Measurements from ENCODE around the gene PGAP2. TPM values are rescaled to one million over a fixed set of nuclear protein-coding genes. Genes with fewer than 3 reads are reported as not detected.
A peak's percentile ranks its signal among the peaks of the same experiment; 100 is the strongest.

The PGAP2 gene
- total and polyA plus RNA-seq, 2 of the 13 experiments (the other 11 are each of a cell fraction or from before 2014, with no cell fraction given): 21.5 to 47.8 TPM

DNA sequence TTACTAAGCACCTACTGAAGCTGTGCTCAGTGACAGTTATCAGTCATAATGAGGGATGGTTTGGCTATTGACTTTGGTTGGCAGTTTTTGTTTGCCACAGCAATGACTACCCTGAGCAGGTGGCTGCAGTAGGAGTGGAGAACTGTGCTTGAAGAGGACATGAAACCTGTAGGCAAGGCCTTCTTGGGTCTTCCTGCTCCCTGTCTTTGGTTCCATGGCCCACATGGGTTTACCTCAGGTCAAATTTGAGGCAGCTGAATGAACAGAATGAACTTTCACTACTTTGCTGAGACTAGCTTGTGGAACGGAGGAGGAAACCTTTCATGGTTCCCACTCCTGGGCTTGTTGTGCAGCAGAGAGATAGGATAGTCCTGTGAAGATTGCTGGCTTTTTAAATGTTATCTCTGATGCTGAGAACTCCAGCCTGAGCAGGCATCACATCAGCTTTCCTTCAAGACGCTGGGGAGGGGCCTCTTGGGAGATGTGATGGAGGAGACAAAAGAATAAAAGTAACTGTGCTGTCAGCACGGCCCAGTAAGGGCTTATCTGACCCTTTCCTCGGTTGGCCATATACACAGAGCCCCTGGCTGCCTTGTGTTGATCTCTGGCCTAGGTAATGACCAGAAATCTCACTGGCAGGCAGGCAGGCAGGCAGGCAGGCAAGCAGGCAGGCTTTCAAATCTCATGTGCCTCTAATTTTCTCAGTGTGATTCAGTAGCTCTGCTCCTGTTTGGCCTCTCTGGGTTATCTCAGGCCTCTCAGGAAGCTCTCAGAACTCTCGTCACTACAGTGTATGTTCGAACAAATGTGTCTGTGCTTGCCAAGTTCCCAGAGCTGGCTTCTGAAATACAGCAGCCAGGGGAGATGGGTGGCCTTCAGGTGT is 59.1 kb downstream of the PGAP2 start (continued):
- TF ChIP-seq, protein P1, sequence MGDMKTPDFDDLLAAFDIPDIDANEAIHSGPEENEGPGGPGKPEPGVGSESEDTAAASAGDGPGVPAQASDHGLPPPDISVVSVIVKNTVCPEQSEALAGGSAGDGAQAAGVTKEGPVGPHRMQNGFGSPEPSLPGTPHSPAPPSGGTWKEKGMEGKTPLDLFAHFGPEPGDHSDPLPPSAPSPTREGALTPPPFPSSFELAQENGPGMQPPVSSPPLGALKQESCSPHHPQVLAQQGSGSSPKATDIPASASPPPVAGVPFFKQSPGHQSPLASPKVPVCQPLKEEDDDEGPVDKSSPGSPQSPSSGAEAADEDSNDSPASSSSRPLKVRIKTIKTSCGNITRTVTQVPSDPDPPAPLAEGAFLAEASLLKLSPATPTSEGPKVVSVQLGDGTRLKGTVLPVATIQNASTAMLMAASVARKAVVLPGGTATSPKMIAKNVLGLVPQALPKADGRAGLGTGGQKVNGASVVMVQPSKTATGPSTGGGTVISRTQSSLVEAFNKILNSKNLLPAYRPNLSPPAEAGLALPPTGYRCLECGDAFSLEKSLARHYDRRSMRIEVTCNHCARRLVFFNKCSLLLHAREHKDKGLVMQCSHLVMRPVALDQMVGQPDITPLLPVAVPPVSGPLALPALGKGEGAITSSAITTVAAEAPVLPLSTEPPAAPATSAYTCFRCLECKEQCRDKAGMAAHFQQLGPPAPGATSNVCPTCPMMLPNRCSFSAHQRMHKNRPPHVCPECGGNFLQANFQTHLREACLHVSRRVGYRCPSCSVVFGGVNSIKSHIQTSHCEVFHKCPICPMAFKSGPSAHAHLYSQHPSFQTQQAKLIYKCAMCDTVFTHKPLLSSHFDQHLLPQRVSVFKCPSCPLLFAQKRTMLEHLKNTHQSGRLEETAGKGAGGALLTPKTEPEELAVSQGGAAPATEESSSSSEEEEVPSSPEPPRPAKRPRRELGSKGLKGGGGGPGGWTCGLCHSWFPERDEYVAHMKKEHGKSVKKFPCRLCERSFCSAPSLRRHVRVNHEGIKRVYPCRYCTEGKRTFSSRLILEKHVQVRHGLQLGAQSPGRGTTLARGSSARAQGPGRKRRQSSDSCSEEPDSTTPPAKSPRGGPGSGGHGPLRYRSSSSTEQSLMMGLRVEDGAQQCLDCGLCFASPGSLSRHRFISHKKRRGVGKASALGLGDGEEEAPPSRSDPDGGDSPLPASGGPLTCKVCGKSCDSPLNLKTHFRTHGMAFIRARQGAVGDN (CRISPR knock-in tag; IDR thresholded peaks at IDR 0.05): peak; percentile 29; the same call in 1 of the 2 replicates
- TF ChIP-seq, protein P2, sequence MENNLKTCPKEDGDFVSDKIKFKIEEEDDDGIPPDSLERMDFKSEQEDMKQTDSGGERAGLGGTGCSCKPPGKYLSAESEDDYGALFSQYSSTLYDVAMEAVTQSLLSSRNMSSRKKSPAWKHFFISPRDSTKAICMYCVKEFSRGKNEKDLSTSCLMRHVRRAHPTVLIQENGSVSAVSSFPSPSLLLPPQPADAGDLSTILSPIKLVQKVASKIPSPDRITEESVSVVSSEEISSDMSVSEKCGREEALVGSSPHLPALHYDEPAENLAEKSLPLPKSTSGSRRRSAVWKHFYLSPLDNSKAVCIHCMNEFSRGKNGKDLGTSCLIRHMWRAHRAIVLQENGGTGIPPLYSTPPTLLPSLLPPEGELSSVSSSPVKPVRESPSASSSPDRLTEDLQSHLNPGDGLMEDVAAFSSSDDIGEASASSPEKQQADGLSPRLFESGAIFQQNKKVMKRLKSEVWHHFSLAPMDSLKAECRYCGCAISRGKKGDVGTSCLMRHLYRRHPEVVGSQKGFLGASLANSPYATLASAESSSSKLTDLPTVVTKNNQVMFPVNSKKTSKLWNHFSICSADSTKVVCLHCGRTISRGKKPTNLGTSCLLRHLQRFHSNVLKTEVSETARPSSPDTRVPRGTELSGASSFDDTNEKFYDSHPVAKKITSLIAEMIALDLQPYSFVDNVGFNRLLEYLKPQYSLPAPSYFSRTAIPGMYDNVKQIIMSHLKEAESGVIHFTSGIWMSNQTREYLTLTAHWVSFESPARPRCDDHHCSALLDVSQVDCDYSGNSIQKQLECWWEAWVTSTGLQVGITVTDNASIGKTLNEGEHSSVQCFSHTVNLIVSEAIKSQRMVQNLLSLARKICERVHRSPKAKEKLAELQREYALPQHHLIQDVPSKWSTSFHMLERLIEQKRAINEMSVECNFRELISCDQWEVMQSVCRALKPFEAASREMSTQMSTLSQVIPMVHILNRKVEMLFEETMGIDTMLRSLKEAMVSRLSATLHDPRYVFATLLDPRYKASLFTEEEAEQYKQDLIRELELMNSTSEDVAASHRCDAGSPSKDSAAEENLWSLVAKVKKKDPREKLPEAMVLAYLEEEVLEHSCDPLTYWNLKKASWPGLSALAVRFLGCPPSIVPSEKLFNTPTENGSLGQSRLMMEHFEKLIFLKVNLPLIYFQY (CRISPR knock-in tag; IDR thresholded peaks at IDR 0.05; ENCODE audit: borderline replicate concordance): 0 out of 2 replicates have a peak, but pooled peaks have one; percentile 11
- TF ChIP-seq SALL1 (CRISPR knock-in tag; IDR thresholded peaks at IDR 0.05) (peak; percentile 12; the same call in 1 of the 2 replicates), MED1 (CRISPR knock-in tag; IDR thresholded peaks at IDR 0.05) (0 out of 2 replicates have a peak, but pooled peaks have one; percentile 2), DMAP1 (CRISPR knock-in tag; IDR thresholded peaks at IDR 0.05) (no peak), SMARCC2 (IDR thresholded peaks at IDR 0.05) (no peak)
- TF ChIP-seq, protein P3, sequence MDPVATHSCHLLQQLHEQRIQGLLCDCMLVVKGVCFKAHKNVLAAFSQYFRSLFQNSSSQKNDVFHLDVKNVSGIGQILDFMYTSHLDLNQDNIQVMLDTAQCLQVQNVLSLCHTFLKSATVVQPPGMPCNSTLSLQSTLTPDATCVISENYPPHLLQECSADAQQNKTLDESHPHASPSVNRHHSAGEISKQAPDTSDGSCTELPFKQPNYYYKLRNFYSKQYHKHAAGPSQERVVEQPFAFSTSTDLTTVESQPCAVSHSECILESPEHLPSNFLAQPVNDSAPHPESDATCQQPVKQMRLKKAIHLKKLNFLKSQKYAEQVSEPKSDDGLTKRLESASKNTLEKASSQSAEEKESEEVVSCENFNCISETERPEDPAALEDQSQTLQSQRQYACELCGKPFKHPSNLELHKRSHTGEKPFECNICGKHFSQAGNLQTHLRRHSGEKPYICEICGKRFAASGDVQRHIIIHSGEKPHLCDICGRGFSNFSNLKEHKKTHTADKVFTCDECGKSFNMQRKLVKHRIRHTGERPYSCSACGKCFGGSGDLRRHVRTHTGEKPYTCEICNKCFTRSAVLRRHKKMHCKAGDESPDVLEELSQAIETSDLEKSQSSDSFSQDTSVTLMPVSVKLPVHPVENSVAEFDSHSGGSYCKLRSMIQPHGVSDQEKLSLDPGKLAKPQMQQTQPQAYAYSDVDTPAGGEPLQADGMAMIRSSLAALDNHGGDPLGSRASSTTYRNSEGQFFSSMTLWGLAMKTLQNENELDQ (CRISPR knock-in tag; IDR thresholded peaks at IDR 0.05; ENCODE audit: borderline replicate concordance): no peak

Data from HepG2 (cell line).